OCI-LY1 (cell line): ENCODE results near the gene C5orf24.

Experiments
- H2AFZ ChIP-seq: fragments of 200-600 bp; sonication (generic), shearing (Covaris generic); 2 replicates; pipeline ENCODE4 v1.6.0; 2014; ENCODE audit warnings: antibody characterized with exemption, mild to moderate bottlenecking, low read length
- H3F3A ChIP-seq: fragments of 200-600 bp; sonication (generic), shearing (Covaris generic); 2 replicates; pipeline ENCODE4 v1.6.0; 2014; ENCODE audit warnings: mild to moderate bottlenecking, antibody characterized with exemption, low read length, moderate library complexity; ENCODE audit not compliant: insufficient read depth
- H3K27ac ChIP-seq: fragments of 200-600 bp; sonication (generic); 2 replicates; pipeline ENCODE4 v1.5.1; 2014; ENCODE audit warnings: low read length, mixed run types, mild to moderate bottlenecking, low read depth; ENCODE audit not compliant: poor library complexity, severe bottlenecking
- H3K27me3 ChIP-seq: fragments of 200-600 bp; sonication (generic); 2 replicates; pipeline ENCODE4 v1.6.0; 2014; ENCODE audit warnings: antibody characterized with exemption, mild to moderate bottlenecking, low read length, moderate library complexity; ENCODE audit not compliant: insufficient read depth
- H3K36me3 ChIP-seq: fragments of 200-600 bp; sonication (generic); 2 replicates; pipeline ENCODE4 v1.6.1; 2014; ENCODE audit warnings: mild to moderate bottlenecking, antibody characterized with exemption, low read length, moderate library complexity, mixed read lengths; ENCODE audit not compliant: insufficient read depth
- H3K4me1 ChIP-seq: fragments of 200-600 bp; sonication (generic); 2 replicates; pipeline ENCODE4 v1.5.1; 2014; ENCODE audit warnings: mild to moderate bottlenecking, low read length, moderate library complexity; ENCODE audit not compliant: insufficient read depth, severe bottlenecking
- H3K4me2 ChIP-seq: fragments of 200-600 bp; sonication (generic), shearing (Covaris generic); 2 replicates; pipeline ENCODE4 v1.6.1; 2014; ENCODE audit warnings: low read length
- H3K4me3 ChIP-seq: fragments of 200-600 bp; sonication (generic); 2 replicates; pipeline ENCODE4 v1.5.1; 2014; ENCODE audit warnings: low read length, low read depth, mild to moderate bottlenecking, mixed read lengths; ENCODE audit not compliant: poor library complexity, severe bottlenecking
- H3K79me2 ChIP-seq: fragments of 200-600 bp; shearing (Covaris generic); 2 replicates; pipeline ENCODE4 v1.6.1; 2016; ENCODE audit warnings: mixed run types, low read length, mixed read lengths; ENCODE audit not compliant: insufficient read depth
- H3K9ac ChIP-seq: fragments of 200-600 bp; sonication (generic), shearing (Covaris generic); 2 replicates; pipeline ENCODE4 v1.6.1; 2014; ENCODE audit warnings: mild to moderate bottlenecking, low read length, mixed read lengths
- H3K9me2 ChIP-seq: fragments of 200-600 bp; sonication (generic), shearing (Covaris generic); 2 replicates; pipeline ENCODE4 v1.6.1; 2014; ENCODE audit warnings: low read depth, mild to moderate bottlenecking, low read length, mixed read lengths
- H3K9me3 ChIP-seq: fragments of 200-600 bp; shearing (Covaris generic); 2 replicates; pipeline ENCODE4 v1.6.1; 2014; ENCODE audit warnings: low read length, mixed read lengths
- H4K20me1 ChIP-seq: fragments of 200-600 bp; sonication (generic), shearing (Covaris generic); 2 replicates; pipeline ENCODE4 v1.6.0; 2016; ENCODE audit warnings: mild to moderate bottlenecking, low read length; ENCODE audit not compliant: insufficient read depth
- CTCF ChIP-seq: fragments of 200-600 bp; sonication (generic), shearing (Covaris generic); IDR thresholded peaks from 2 replicates; pipeline ENCODE4 v1.5.1; 2017; ENCODE audit warnings: mild to moderate bottlenecking, antibody characterized with exemption, low read length, moderate library complexity, mixed read lengths
- EZH2 ChIP-seq: fragments of 200-600 bp; sonication (generic), shearing (Covaris generic); IDR thresholded peaks from 2 replicates; pipeline ENCODE4 v1.8.0; 2017; ENCODE audit warnings: borderline replicate concordance, mixed run types, mild to moderate bottlenecking, antibody characterized with exemption, low read length, moderate library complexity, mixed read lengths

C5orf24 gene

GRCh38 chr5:134887593-134888159 lies 41.9 kb downstream of the C5orf24 start:
- Histone ChIP-seq H2AFZ (no peak overlapping the region), H3K9me2 (no peaks in the 10 kb centered on the region), H3K27me3 (no peaks in the 10 kb centered on the region), H3K79me2 (peaks cover 15% of the 10 kb centered on the region), H3K27ac (no peak overlapping the region), H3K36me3 (peaks cover 36% of the 10 kb centered on the region), H3F3A (no peaks in the 10 kb centered on the region), H3K4me2 (no peak overlapping the region), H3K9ac (no peak overlapping the region), H3K4me1 (peaks cover 3% of the 10 kb centered on the region), H3K9me3 (no peaks in the 10 kb centered on the region), H4K20me1 (no peaks in the 10 kb centered on the region), H3K4me3 (no peak overlapping the region)
- no peak for TF ChIP-seq EZH2
- TF ChIP-seq CTCF = no peak

- H3K9ac ChIP-seq = no peak overlapping the region
- no peaks in the 10 kb centered on the region for H4K20me1 ChIP-seq
- peaks cover 15% of the 10 kb centered on the region for H3K79me2 ChIP-seq
- no peak overlapping the region for H3K4me3 ChIP-seq
- peaks cover 3% of the 10 kb centered on the region for H3K4me1 ChIP-seq
- no peaks in the 10 kb centered on the region for H3F3A ChIP-seq
- no peak overlapping the region for H3K27ac ChIP-seq
- no peaks in the 10 kb centered on the region for H3K27me3 ChIP-seq
- H3K4me2 ChIP-seq = no peak overlapping the region
- H2AFZ ChIP-seq = no peak overlapping the region
- peaks cover 36% of the 10 kb centered on the region for H3K36me3 ChIP-seq
- no peaks in the 10 kb centered on the region for H3K9me2 ChIP-seq
- TF ChIP-seq CTCF = no peak
- TF ChIP-seq EZH2 = no peak
- H3K9me3 ChIP-seq = no peaks in the 10 kb centered on the region
These were observed 43.6 kb downstream of the C5orf24 start for GRCh38 chr5:134889335-134889734.

- H3K4me1 ChIP-seq = peaks cover 11% of the 10 kb centered on the region
- TF ChIP-seq CTCF (no peak), EZH2 (no peak)
- H3K9ac ChIP-seq = no peak overlapping the region
- no peak overlapping the region for H3K4me2 ChIP-seq
- no peak overlapping the region for H3K4me3 ChIP-seq
- H3K27me3 ChIP-seq = no peaks in the 10 kb centered on the region
- no peaks in the 10 kb centered on the region for H3K9me2 ChIP-seq
- H3K27ac ChIP-seq = no peak overlapping the region
- no peaks in the 10 kb centered on the region for H3F3A ChIP-seq
- H4K20me1 ChIP-seq = no peaks in the 10 kb centered on the region
- H3K36me3 ChIP-seq = peaks cover 51% of the 10 kb centered on the region
- H3K79me2 ChIP-seq = no peaks in the 10 kb centered on the region
- H3K9me3 ChIP-seq = no peaks in the 10 kb centered on the region
- no peak overlapping the region for H2AFZ ChIP-seq
These were observed 45.7 kb downstream of the C5orf24 start for GRCh38 chr5:134891473-134891872.
